Stomach (tissue), 9 donors: ENCODE data around the gene NUP98. TPM values are rescaled to one million over a fixed set of nuclear protein-coding genes. Genes with fewer than 3 reads are reported as not detected.

Experiments used
- DNase-seq, 2 donors: peaks; one replicate each; pipeline versions ENCODE4 v3.0.0 to v3.0.0-alpha.2; 2013 to 2019
- H3K27ac ChIP-seq, 5 donors: fragments of 200-600 bp in 4 of 5; sonication (generic) in 4 of 5; one replicate each; pipeline ENCODE4 v1.5.1; 2013 to 2019; ENCODE audit warnings: mild to moderate bottlenecking in 1 of 5, moderate library complexity in 1 of 5
- H3K27me3 ChIP-seq, 3 donors: fragments of 200-600 bp; sonication (generic); one replicate each; pipeline ENCODE4 v1.5.1; 2017 to 2019; ENCODE audit warnings: mixed run types in 1 of 3
- H3K36me3 ChIP-seq, 4 donors: fragments of 200-600 bp; sonication (generic); 1 replicate in 3 of 4; 2 replicates in 1 of 4; pipeline ENCODE4 v1.5.1; 2016 to 2019
- H3K4me1 ChIP-seq, 4 donors: fragments of 200-600 bp; sonication (generic); one replicate each; pipeline ENCODE4 v1.5.1; 2016 to 2019
- H3K4me3 ChIP-seq, 4 donors: fragments of 200-600 bp; sonication (generic) in 3 of 4; one replicate each; pipeline ENCODE4 v1.5.1; 2016 to 2019; ENCODE audit warnings: mild to moderate bottlenecking in 1 of 4
- H3K9me3 ChIP-seq, 4 donors: fragments of 200-600 bp; sonication (generic); one replicate each; pipeline ENCODE4 v1.5.1; 2016 to 2019
- CTCF ChIP-seq, 7 experiments: fragments of 450-650 bp in 4 of 7; fragments of 200-600 bp in 3 of 7; sonication (generic) in 3 of 7; IDR thresholded peaks; one replicate each; pipeline ENCODE4 v1.5.1; 2016 to 2019; ENCODE audit warnings: antibody characterized with exemption in 7 of 7, control low read depth in 2 of 7, mild to moderate bottlenecking in 1 of 7
- EP300 ChIP-seq: sonication (generic); formaldehyde crosslinking; IDR thresholded peaks from one replicate; pipeline ENCODE4 v1.6.1; 2017; ENCODE audit warnings: antibody characterized with exemption
- POLR2A ChIP-seq, 4 donors: fragments of 450-650 bp; IDR thresholded peaks; one replicate each; pipeline ENCODE4 v1.6.1; 2016; ENCODE audit warnings: antibody characterized with exemption in 4 of 4, control low read depth in 2 of 4, mild to moderate bottlenecking in 1 of 4, moderate library complexity in 1 of 4
- POLR2AphosphoS5 ChIP-seq, 3 donors: sonication (generic); formaldehyde crosslinking; IDR thresholded peaks; one replicate each; pipeline ENCODE4 v1.6.1; 2016; ENCODE audit warnings: antibody characterized with exemption in 3 of 3
- WGBS, 5 donors: extraction: QIAGEN DNeasy Blood & Tissue Kit in 3 of 5; methylation state at CpG; one replicate each; pipeline versions ENCODE4 v1.1.5 to v1.1.7; 2013 to 2018; 5-methylcytosine and 5-hydroxymethylcytosine counted together
- intact Hi-C: fragments of 100-400 bp; cut with DNase I; formaldehyde crosslinking; loops from one replicate; pipeline ENCODE4 v1.15.1; 2023; ENCODE audit warnings: low total_unique reads
- polyA plus RNA-seq, 3 donors: library from polyadenylated mRNA; stranded (reverse); fragments of 200-250 nt; gene quantifications; one replicate each; pipeline ENCODE4 v1.2.3, GENCODE V29; 2013
- total RNA-seq, 5 donors: library from RNA; depleted of rRNA; stranded (reverse); fragments of >200 nt; gene quantifications; one replicate each; pipeline versions ENCODE4 v1.1.0 to v1.2.3, GENCODE V29; 2014 to 2016
- donor health status: healthy with polysubstance abuse.
- donor health status: Bipolar disorder and iron deficiency.
- donor health status: healthy.

Gene NUP98
- total and polyA plus RNA-seq, 8 donors: 16.2 to 132 (median 54.9) TPM

DNA sequence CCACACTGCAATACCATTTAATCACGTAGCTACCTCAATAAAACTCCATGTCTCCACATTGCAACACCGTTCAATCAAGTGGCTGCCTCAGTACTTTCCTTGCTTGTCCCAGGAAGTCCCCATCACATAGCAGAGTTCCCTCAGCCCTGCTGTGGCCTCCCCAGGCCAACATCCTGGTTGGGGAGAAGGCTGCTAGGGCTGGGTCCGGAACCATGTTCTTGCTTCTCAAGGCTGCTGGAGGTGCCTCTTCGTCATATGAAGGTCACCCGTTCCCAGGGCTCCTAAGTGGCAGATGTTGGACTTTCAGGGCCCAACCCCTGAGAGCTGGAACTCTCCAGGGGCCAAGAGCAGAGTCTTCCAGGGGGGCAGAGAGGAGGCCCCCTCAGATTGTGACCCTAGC lies 158.8 kb downstream of the NUP98 start:
- H3K4me1 ChIP-seq: peaks cover 11 to 20% (median 17%) of the 10 kb centered on the region in 4 donors
- 83 to 90% (median 87%) methylated on average over 5 of the region's 5 CpGs for WGBS, 5 donors
- H3K9me3 ChIP-seq: no peaks in the 10 kb centered on the region
- intact Hi-C loops: no loop called here
- peaks cover 0 to 20% (median 0%) of the 10 kb centered on the region in 3 donors for H3K27me3 ChIP-seq
- H3K36me3 ChIP-seq: no peaks in the 10 kb centered on the region
- DNase-seq: no peak
- no peak overlapping the region for H3K27ac ChIP-seq
- TF ChIP-seq POLR2AphosphoS5 (IDR thresholded peaks at IDR 0.05) (no peak), POLR2A (IDR thresholded peaks at IDR 0.05) (no peak), CTCF (IDR thresholded peaks at IDR 0.05) (no peak), EP300 (no peak)
- no peak overlapping the region for H3K4me3 ChIP-seq

- Histone ChIP-seq H3K4me1 (peaks cover 0 to 7% (median 4%) of the 10 kb centered on the region in 4 donors), H3K27me3 (peaks cover 0 to 7% (median 0%) of the 10 kb centered on the region in 3 donors), H3K9me3 (no peaks in the 10 kb centered on the region), H3K4me3 (no peak overlapping the region), H3K36me3 (no peaks in the 10 kb centered on the region), H3K27ac (no peak overlapping the region)
- DNase-seq: no peak
- 77 to 83% (median 82%) methylated on average over 12 to 13 of the region's 13 CpGs for WGBS, 5 donors
- intact Hi-C loops: no loop called here
- TF ChIP-seq EP300 (no peak), POLR2A (IDR thresholded peaks at IDR 0.05) (no peak), POLR2AphosphoS5 (IDR thresholded peaks at IDR 0.05) (no peak), CTCF (IDR thresholded peaks at IDR 0.05) (no peak)
Measured at GRCh38 chr11:3637201-3637600, 160.2 kb downstream of the NUP98 start.

GRCh38 chr11:3635641-3636375 lies 161.5 kb downstream of the NUP98 start:
- 87 to 97% (median 93%) methylated on average over 12 to 15 of the region's 15 CpGs for WGBS, 5 donors
- Histone ChIP-seq H3K36me3 (no peaks in the 10 kb centered on the region), H3K27ac (no peak overlapping the region), H3K27me3 (no peaks in the 10 kb centered on the region), H3K9me3 (no peaks in the 10 kb centered on the region), H3K4me3 (no peak overlapping the region), H3K4me1 (no peaks in the 10 kb centered on the region)
- TF ChIP-seq EP300 (no peak), POLR2AphosphoS5 (IDR thresholded peaks at IDR 0.05) (no peak), POLR2A (IDR thresholded peaks at IDR 0.05) (no peak), CTCF (IDR thresholded peaks at IDR 0.05) (no peak)
- no peak for DNase-seq
- intact Hi-C loops: no loop called here

GRCh38 chr11:3632070-3632660 lies 165.2 kb downstream of the NUP98 start:
- DNase-seq: no peak
- H3K36me3 ChIP-seq: no peaks in the 10 kb centered on the region
- intact Hi-C loops: no loop called here
- TF ChIP-seq EP300 (no peak), CTCF (IDR thresholded peaks at IDR 0.05) (no peak), POLR2AphosphoS5 (IDR thresholded peaks at IDR 0.05) (no peak), POLR2A (IDR thresholded peaks at IDR 0.05) (no peak)
- H3K4me1 ChIP-seq: no peaks in the 10 kb centered on the region
- WGBS, 5 donors: 86 to 94% (median 91%) methylated on average over 5 of the region's 5 CpGs
- H3K27ac ChIP-seq: no peak overlapping the region
- H3K4me3 ChIP-seq: no peak overlapping the region
- H3K9me3 ChIP-seq: no peaks in the 10 kb centered on the region
- H3K27me3 ChIP-seq: no peaks in the 10 kb centered on the region
